SH-SY5Y (cell line): ENCODE data around the gene OBI1.

Source experiments
- GATA2 ChIP-seq: IDR thresholded peaks from 2 replicates; pipeline ENCODE4 v1.6.1; 2011; ENCODE audit warnings: mild to moderate bottlenecking, low read depth, low read length
- GATA3 ChIP-seq: IDR thresholded peaks from 2 replicates; pipeline ENCODE4 v1.6.1; 2011; ENCODE audit warnings: low read depth, mild to moderate bottlenecking, low read length, moderate library complexity

- TF ChIP-seq GATA3 (no peak), GATA2 (no peak)
Observed at GRCh38 chr13:78657699-78658629, 991 bp downstream of the OBI1 start.
